ENCODE measurements around the gene WNT10A.

GRCh38 chr2:218878926-218879761, 1.5 kb upstream of the WNT10A start:
- TF ChIP-seq NCOA1 (IDR thresholded peaks at IDR 0.05; ENCODE audit: low read depth) (no peak), CTCF (IDR thresholded peaks at IDR 0.05 in 2 of 3, conservative IDR thresholded peaks at IDR 0.05 in 1 of 3; ENCODE audit: insufficient read depth in 2 of 3, low read depth in 1 of 3, low read length in 3 of 3) (no peak), ETS1 (conservative IDR thresholded peaks at IDR 0.05; ENCODE audit: control insufficient read depth, low read depth, low read length) (no peak), E2F5 (CRISPR knock-in tag; IDR thresholded peaks at IDR 0.05) (no peak), POLR2A (conservative IDR thresholded peaks at IDR 0.05) (no peak), ZNF398 (CRISPR knock-in tag; IDR thresholded peaks at IDR 0.05) (no peak), TRIM28 (IDR thresholded peaks at IDR 0.05) (no peak), JUND (IDR thresholded peaks at IDR 0.05; ENCODE audit: borderline replicate concordance, low read depth, low read length) (no peak), JUND (tag; IDR thresholded peaks at IDR 0.05; ENCODE audit: borderline replicate concordance, low read depth, low read length) (no peak), ETV6 (IDR thresholded peaks at IDR 0.05; ENCODE audit: borderline replicate concordance in 1 of 2, low read depth in 2 of 2, low read length in 1 of 2) (no peak), ETV6 (CRISPR knock-in tag; IDR thresholded peaks at IDR 0.05; ENCODE audit: borderline replicate concordance) (no peak), ZNF384 (IDR thresholded peaks at IDR 0.05; ENCODE audit: low read depth, low read length) (no peak), EGR1 (conservative IDR thresholded peaks at IDR 0.05) (no peak), ZFP91 (CRISPR knock-in tag; IDR thresholded peaks at IDR 0.05) (no peak)

Data from K562 (cell line).